GM19023 (cell line): ENCODE data around the gene RELL2.
A peak's percentile ranks its signal among the peaks of the same experiment; 100 is the strongest.

ENCODE experiments used
- ATAC-seq: cut with Tn5 transposase; IDR thresholded peaks from one replicate; pipeline ENCODE4 v1.9.1; 2021; ENCODE audit warnings: mild to moderate bottlenecking, moderate library complexity; ENCODE audit not compliant: unreplicated experiment

The RELL2 gene

GRCh38 chr5:141618804-141619554 lies 17.8 kb upstream of the RELL2 start, which contains the start of gene DIAPH1:
TSS of gene DIAPH1 (minus strand) at chr5:141619000. CDS start at chr5:141618914, 86 bp downstream.
- ATAC-seq: peak; percentile 84

- ATAC-seq: peak; percentile 44
Measured at GRCh38 chr5:141623186-141623585, 13.6 kb upstream of the RELL2 start.

GRCh38 chr5:141623611-141624010 lies 13.2 kb upstream of the RELL2 start:
- no peak for ATAC-seq

GRCh38 chr5:141628175-141628788 lies 8.5 kb upstream of the RELL2 start:
- ATAC-seq: no peak

GRCh38 chr5:141630570-141631140 lies 6.1 kb upstream of the RELL2 start:
- no peak for ATAC-seq

GRCh38 chr5:141632650-141633049 lies 4.1 kb upstream of the RELL2 start:
- ATAC-seq: no peak

- peak; percentile 50 for ATAC-seq
Measured at GRCh38 chr5:141633871-141634561, 2.8 kb upstream of the RELL2 start.

GRCh38 chr5:141634720-141635119 lies 2.1 kb upstream of the RELL2 start:
- no peak for ATAC-seq

- no peak for ATAC-seq
Measured at GRCh38 chr5:141635646-141636045, 1.2 kb upstream of the RELL2 start.

- ATAC-seq: no peak
Measured at GRCh38 chr5:141636106-141636412, 738 bp upstream of the RELL2 start.

- ATAC-seq: peak; percentile 35
Measured at GRCh38 chr5:141637123-141637766, 448 bp downstream of the RELL2 start.

GRCh38 chr5:141637767-141638419 lies 1.1 kb downstream of the RELL2 start:
- peak; percentile 21 for ATAC-seq

GRCh38 chr5:141638771-141639170 lies 2.0 kb downstream of the RELL2 start:
- ATAC-seq: no peak

- ATAC-seq: no peak
Measured at GRCh38 chr5:141639357-141640050, 2.7 kb downstream of the RELL2 start.

GRCh38 chr5:141640051-141640415 lies 3.2 kb downstream of the RELL2 start:
- no peak for ATAC-seq

- ATAC-seq: no peak
Measured at GRCh38 chr5:141640698-141641097, 3.9 kb downstream of the RELL2 start.

- no peak for ATAC-seq
Measured at GRCh38 chr5:141641634-141642267, 5.0 kb downstream of the RELL2 start.

GRCh38 chr5:141646026-141646425 lies 9.2 kb downstream of the RELL2 start:
- no peak for ATAC-seq

- ATAC-seq: no peak
Measured at GRCh38 chr5:141647242-141647641, 10.4 kb downstream of the RELL2 start.

- no peak for ATAC-seq
Measured at GRCh38 chr5:141647851-141648250, 11.1 kb downstream of the RELL2 start.
